ENCODE data around the gene TNFRSF21. TPM values are rescaled to one million over a fixed set of nuclear protein-coding genes. Genes with fewer than 3 reads are reported as not detected.

Gene TNFRSF21
- total and polyA plus RNA-seq, 10 of the 15 experiments (the other 5 are each of a cell fraction or from before 2014, with no cell fraction given): 0.09 to 1.0 (median 0.27) TPM

DNA sequence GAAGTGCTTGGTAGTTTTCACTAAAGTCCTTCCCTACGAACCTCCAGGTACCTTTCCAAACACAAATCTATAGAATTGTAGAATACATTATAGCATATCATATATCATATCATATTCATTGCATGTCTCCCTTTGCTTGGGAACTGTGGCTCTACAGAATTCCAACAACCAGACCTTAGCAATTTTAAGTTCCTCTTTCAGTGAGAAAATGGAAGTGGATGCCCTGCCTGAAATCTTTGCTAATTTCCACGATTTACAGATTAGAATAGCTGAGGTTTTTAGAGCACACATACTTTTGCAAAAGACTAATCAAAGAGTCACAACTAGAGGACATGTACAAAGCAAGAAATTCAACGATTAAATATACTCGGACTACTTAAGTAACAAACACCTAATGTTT is 78.6 kb downstream of the TNFRSF21 start:
- no peak overlapping the region for H3K4me2 ChIP-seq (ENCODE audit: control insufficient read depth, insufficient read depth)
- ChIA-PET SMC1A (ENCODE audit: uncharacterized antibody, unreplicated experiment) (no interaction called here), CTCF (no interaction called here), RAD21 (ENCODE audit: unreplicated experiment) (no interaction called here), POLR2A (no interaction called here)
- ATAC-seq: no peak
- DNase-seq (ENCODE audit: low read depth, low spot score): no peak
- H3K27me3 ChIP-seq (replicated peaks in 1 of 2; ENCODE audit: control insufficient read depth in 2 of 2, insufficient read depth in 2 of 2, low read length in 1 of 2): no peaks in the 10 kb centered on the region
- no peaks in the 10 kb centered on the region for H3K4me1 ChIP-seq (ENCODE audit: control insufficient read depth, insufficient read depth, low read length)
- no peak overlapping the region for H3K27ac ChIP-seq (ENCODE audit: control insufficient read depth, insufficient read depth)
- no peak overlapping the region for H3K4me3 ChIP-seq
- in situ Hi-C loops (cut with MboI): no loop called here
- no peaks in the 10 kb centered on the region for H3K79me2 ChIP-seq (ENCODE audit: control insufficient read depth, insufficient read depth, low read length)
- H3K9ac ChIP-seq (ENCODE audit: control insufficient read depth, insufficient read depth, low read length): no peak overlapping the region
- intact Hi-C loops (cut with micrococcal nuclease; ENCODE audit: unreplicated experiment): no loop called here
- no peak overlapping the region for H2AFZ ChIP-seq (ENCODE audit: control insufficient read depth, low read depth, low read length)
- no peak for TF ChIP-seq EZH2 (IDR thresholded peaks at IDR 0.05; ENCODE audit: borderline replicate concordance, control insufficient read depth, low read depth, low read length)
- TF ChIP-seq PAX8 (IDR thresholded peaks at IDR 0.05): no peak
- no peak for TF ChIP-seq SP1 (IDR thresholded peaks at IDR 0.05; ENCODE audit: low read depth, low read length)
- TF ChIP-seq, protein P1, sequence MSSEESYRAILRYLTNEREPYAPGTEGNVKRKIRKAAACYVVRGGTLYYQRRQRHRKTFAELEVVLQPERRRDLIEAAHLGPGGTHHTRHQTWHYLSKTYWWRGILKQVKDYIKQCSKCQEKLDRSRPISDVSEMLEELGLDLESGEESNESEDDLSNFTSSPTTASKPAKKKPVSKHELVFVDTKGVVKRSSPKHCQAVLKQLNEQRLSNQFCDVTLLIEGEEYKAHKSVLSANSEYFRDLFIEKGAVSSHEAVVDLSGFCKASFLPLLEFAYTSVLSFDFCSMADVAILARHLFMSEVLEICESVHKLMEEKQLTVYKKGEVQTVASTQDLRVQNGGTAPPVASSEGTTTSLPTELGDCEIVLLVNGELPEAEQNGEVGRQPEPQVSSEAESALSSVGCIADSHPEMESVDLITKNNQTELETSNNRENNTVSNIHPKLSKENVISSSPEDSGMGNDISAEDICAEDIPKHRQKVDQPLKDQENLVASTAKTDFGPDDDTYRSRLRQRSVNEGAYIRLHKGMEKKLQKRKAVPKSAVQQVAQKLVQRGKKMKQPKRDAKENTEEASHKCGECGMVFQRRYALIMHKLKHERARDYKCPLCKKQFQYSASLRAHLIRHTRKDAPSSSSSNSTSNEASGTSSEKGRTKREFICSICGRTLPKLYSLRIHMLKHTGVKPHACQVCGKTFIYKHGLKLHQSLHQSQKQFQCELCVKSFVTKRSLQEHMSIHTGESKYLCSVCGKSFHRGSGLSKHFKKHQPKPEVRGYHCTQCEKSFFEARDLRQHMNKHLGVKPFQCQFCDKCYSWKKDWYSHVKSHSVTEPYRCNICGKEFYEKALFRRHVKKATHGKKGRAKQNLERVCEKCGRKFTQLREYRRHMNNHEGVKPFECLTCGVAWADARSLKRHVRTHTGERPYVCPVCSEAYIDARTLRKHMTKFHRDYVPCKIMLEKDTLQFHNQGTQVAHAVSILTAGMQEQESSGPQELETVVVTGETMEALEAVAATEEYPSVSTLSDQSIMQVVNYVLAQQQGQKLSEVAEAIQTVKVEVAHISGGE (CRISPR knock-in tag; IDR thresholded peaks at IDR 0.05): no peak
- no peak for TF ChIP-seq LARP7 (IDR thresholded peaks at IDR 0.05)
- no peak for TF ChIP-seq CHD2 (IDR thresholded peaks at IDR 0.05; ENCODE audit: borderline replicate concordance, low read depth, low read length)
- TF ChIP-seq KLF5 (IDR thresholded peaks at IDR 0.05; ENCODE audit: partially characterized antibody): no peak
- TF ChIP-seq, protein P2, sequence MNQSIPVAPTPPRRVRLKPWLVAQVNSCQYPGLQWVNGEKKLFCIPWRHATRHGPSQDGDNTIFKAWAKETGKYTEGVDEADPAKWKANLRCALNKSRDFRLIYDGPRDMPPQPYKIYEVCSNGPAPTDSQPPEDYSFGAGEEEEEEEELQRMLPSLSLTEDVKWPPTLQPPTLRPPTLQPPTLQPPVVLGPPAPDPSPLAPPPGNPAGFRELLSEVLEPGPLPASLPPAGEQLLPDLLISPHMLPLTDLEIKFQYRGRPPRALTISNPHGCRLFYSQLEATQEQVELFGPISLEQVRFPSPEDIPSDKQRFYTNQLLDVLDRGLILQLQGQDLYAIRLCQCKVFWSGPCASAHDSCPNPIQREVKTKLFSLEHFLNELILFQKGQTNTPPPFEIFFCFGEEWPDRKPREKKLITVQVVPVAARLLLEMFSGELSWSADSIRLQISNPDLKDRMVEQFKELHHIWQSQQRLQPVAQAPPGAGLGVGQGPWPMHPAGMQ (IDR thresholded peaks at IDR 0.05; ENCODE audit: borderline replicate concordance): no peak
- TF ChIP-seq POU2F2 (IDR thresholded peaks at IDR 0.05; ENCODE audit: borderline replicate concordance, low read depth, low read length): no peak
- TF ChIP-seq, protein P3, sequence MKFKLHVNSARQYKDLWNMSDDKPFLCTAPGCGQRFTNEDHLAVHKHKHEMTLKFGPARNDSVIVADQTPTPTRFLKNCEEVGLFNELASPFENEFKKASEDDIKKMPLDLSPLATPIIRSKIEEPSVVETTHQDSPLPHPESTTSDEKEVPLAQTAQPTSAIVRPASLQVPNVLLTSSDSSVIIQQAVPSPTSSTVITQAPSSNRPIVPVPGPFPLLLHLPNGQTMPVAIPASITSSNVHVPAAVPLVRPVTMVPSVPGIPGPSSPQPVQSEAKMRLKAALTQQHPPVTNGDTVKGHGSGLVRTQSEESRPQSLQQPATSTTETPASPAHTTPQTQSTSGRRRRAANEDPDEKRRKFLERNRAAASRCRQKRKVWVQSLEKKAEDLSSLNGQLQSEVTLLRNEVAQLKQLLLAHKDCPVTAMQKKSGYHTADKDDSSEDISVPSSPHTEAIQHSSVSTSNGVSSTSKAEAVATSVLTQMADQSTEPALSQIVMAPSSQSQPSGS (IDR thresholded peaks at IDR 0.05; ENCODE audit: low read length): no peak
- no peak for TF ChIP-seq YBX1 (IDR thresholded peaks at IDR 0.05)
- no peak for TF ChIP-seq NRF1 (conservative IDR thresholded peaks at IDR 0.05; ENCODE audit: low read depth, low read length)
- no peak for TF ChIP-seq NR2C2 (IDR thresholded peaks at IDR 0.05; ENCODE audit: borderline replicate concordance, control insufficient read depth, insufficient read length, low read depth)
- TF ChIP-seq, protein P4, sequence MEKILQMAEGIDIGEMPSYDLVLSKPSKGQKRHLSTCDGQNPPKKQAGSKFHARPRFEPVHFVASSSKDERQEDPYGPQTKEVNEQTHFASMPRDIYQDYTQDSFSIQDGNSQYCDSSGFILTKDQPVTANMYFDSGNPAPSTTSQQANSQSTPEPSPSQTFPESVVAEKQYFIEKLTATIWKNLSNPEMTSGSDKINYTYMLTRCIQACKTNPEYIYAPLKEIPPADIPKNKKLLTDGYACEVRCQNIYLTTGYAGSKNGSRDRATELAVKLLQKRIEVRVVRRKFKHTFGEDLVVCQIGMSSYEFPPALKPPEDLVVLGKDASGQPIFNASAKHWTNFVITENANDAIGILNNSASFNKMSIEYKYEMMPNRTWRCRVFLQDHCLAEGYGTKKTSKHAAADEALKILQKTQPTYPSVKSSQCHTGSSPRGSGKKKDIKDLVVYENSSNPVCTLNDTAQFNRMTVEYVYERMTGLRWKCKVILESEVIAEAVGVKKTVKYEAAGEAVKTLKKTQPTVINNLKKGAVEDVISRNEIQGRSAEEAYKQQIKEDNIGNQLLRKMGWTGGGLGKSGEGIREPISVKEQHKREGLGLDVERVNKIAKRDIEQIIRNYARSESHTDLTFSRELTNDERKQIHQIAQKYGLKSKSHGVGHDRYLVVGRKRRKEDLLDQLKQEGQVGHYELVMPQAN (conservative IDR thresholded peaks at IDR 0.05): no peak
- no peak for TF ChIP-seq SMAD5 (IDR thresholded peaks at IDR 0.05; ENCODE audit: low read depth)
- BruUV-seq (replicated peaks): no TSS peak
- no peaks in the 10 kb centered on the region for H3K36me3 ChIP-seq (ENCODE audit: control insufficient read depth in 2 of 2, insufficient read depth in 2 of 2, low read length in 1 of 2)
- 2% methylated on average over 4 of the region's 4 CpGs for WGBS (ENCODE audit: insufficient coverage, insufficient replicate concordance, low lambda C conversion rate, missing lambda C conversion rate)
- H3K9me3 ChIP-seq (replicated peaks; ENCODE audit: control insufficient read depth, insufficient read depth, low read length): no peaks in the 10 kb centered on the region
- FAIRE-seq: no peak
- no peaks in the 10 kb centered on the region for H4K20me1 ChIP-seq (ENCODE audit: control insufficient read depth, insufficient read depth)
